ENCODE results near the gene PKD1L1.

Gene PKD1L1

DNA sequence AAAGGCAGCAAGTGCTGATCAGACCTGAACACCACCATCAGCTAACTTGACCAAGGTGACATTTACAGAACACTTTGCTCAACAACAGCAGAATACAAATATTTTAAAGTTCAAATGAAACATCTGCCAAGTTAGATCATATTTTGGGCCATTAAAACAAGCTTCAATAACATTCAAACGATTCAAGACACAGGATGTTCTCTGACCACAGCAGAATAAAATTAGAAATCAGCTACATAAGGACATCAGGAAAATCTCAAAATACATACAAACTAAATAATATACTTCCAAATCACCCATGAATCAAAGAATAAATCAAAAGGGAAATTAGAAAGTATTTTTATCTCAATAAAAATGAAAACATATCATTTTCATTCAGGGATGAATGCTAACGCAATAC is 173.0 kb downstream of the PKD1L1 start:
- peak; percentile 51 for ATAC-seq
- TF ChIP-seq TOX (CRISPR knock-in tag; IDR thresholded peaks at IDR 0.05; ENCODE audit: borderline replicate concordance) (peak; percentile 85), ZC3H10 (CRISPR knock-in tag; IDR thresholded peaks at IDR 0.05) (peak; percentile 71; the same call in 1 of the 2 replicates), ZFP3 (CRISPR knock-in tag; IDR thresholded peaks at IDR 0.05) (no peak), ZNF70 (CRISPR knock-in tag; IDR thresholded peaks at IDR 0.05) (no peak), ZNF8 (CRISPR knock-in tag; IDR thresholded peaks at IDR 0.05) (no peak), RARB (CRISPR knock-in tag; IDR thresholded peaks at IDR 0.05) (no peak)

DNA sequence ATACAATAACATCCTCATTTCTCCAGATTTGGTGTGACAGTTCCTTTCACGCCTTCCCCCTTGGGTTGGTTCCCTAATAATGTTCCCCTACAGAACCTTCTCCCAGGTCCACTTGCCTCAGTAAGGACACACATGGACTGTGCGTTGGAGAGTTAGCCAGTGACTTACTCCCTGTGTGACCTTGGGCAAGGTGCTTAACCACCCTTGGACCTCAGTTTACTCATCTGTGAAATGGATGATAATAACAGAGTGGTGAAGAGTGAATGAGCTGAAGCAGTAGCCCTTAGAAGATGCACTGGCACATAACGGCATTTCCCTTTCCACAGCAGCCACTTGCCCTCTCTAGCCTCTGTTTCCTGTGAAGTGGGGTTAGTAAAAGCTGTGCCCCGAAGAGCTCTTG is 175.8 kb downstream of the PKD1L1 start:
- no peak for ATAC-seq

GRCh38 chr7:47771990-47772360 is 176.3 kb downstream of the PKD1L1 start:
- no peak for TF ChIP-seq TOX (CRISPR knock-in tag; IDR thresholded peaks at IDR 0.05; ENCODE audit: borderline replicate concordance)
- no peak for TF ChIP-seq ISL1 (CRISPR knock-in tag; IDR thresholded peaks at IDR 0.05)
- no peak for TF ChIP-seq TCF4 (CRISPR knock-in tag; IDR thresholded peaks at IDR 0.05; ENCODE audit: borderline replicate concordance)
- TF ChIP-seq, protein P1, sequence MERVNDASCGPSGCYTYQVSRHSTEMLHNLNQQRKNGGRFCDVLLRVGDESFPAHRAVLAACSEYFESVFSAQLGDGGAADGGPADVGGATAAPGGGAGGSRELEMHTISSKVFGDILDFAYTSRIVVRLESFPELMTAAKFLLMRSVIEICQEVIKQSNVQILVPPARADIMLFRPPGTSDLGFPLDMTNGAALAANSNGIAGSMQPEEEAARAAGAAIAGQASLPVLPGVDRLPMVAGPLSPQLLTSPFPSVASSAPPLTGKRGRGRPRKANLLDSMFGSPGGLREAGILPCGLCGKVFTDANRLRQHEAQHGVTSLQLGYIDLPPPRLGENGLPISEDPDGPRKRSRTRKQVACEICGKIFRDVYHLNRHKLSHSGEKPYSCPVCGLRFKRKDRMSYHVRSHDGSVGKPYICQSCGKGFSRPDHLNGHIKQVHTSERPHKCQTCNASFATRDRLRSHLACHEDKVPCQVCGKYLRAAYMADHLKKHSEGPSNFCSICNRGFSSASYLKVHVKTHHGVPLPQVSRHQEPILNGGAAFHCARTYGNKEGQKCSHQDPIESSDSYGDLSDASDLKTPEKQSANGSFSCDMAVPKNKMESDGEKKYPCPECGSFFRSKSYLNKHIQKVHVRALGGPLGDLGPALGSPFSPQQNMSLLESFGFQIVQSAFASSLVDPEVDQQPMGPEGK (CRISPR knock-in tag; IDR thresholded peaks at IDR 0.05; ENCODE audit: borderline replicate concordance) = no peak
- TF ChIP-seq ZNF8 (CRISPR knock-in tag; IDR thresholded peaks at IDR 0.05) = no peak
- no peak for TF ChIP-seq CREB5 (CRISPR knock-in tag; IDR thresholded peaks at IDR 0.05; ENCODE audit: low read depth)
- no peak for TF ChIP-seq SNAI2 (CRISPR knock-in tag; IDR thresholded peaks at IDR 0.05)
- TF ChIP-seq PPARA (CRISPR knock-in tag; IDR thresholded peaks at IDR 0.05; ENCODE audit: borderline replicate concordance) = no peak
- peak; percentile 23; the same call in 2 of the 3 replicates for ATAC-seq

More for the DNA sequence above, 175.8 kb downstream of the PKD1L1 start:
- TF ChIP-seq CSRNP3 (CRISPR knock-in tag; IDR thresholded peaks at IDR 0.05) (no peak), ISL1 (CRISPR knock-in tag; IDR thresholded peaks at IDR 0.05) (no peak), ZNF565 (CRISPR knock-in tag; conservative IDR thresholded peaks at IDR 0.05; ENCODE audit: low read depth) (no peak)
- TF ChIP-seq, protein P1 (CRISPR knock-in tag; IDR thresholded peaks at IDR 0.05; ENCODE audit: borderline replicate concordance) = no peak

DNA sequence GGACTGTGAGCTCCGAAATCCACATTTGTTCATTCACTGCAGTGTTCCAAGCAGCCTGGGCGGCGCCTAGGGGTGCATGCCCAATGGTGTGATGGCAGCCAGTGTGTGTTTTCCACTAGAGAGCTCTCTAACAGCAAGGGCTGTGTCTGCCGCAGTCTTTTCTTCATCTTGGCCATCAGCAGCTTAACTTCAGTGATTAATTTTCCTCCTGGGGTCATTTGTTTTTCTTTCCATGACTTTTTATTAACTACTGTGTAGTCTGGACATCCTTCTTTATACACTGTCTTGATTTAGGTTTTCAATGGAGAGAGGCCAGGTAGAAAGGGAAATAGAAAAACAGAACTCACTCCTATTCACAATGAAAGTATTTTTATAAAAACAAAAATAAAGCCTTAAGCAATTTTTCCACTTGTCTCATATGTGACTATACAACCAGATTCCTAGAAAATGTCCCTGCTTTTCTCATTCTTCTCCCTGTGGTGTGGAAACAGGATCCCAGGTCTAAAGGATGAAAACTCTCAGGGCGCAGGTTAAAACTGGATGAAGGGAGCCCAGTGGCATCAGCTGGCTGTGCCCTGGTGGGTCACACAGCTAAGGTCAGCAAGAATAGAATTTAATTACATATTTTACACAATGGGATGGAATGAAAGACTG is 176.8 kb downstream of the PKD1L1 start:
- peak; percentile 81 for ATAC-seq
- peak; percentile 23; the same call in 1 of the 2 replicates for TF ChIP-seq ZFP30 (CRISPR knock-in tag; IDR thresholded peaks at IDR 0.05)
- peak; percentile 83; the same call in 1 of the 2 replicates for TF ChIP-seq CSDC2 (CRISPR knock-in tag; IDR thresholded peaks at IDR 0.05)
- peak; percentile 46; the same call in 1 of the 2 replicates for TF ChIP-seq ZFP3 (CRISPR knock-in tag; IDR thresholded peaks at IDR 0.05)
- 0 out of 2 replicates have a peak, but pooled peaks have one; percentile 42 for TF ChIP-seq GLIS3 (CRISPR knock-in tag; IDR thresholded peaks at IDR 0.05)
- TF ChIP-seq, protein P2, sequence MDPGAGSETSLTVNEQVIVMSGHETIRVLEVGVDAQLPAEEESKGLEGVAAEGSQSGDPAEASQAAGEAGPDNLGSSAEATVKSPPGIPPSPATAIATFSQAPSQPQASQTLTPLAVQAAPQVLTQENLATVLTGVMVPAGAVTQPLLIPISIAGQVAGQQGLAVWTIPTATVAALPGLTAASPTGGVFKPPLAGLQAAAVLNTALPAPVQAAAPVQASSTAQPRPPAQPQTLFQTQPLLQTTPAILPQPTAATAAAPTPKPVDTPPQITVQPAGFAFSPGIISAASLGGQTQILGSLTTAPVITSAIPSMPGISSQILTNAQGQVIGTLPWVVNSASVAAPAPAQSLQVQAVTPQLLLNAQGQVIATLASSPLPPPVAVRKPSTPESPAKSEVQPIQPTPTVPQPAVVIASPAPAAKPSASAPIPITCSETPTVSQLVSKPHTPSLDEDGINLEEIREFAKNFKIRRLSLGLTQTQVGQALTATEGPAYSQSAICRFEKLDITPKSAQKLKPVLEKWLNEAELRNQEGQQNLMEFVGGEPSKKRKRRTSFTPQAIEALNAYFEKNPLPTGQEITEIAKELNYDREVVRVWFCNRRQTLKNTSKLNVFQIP (CRISPR knock-in tag; IDR thresholded peaks at IDR 0.05; ENCODE audit: borderline replicate concordance, low read depth) = 0 out of 2 replicates have a peak, but pooled peaks have one; percentile 27
- TF ChIP-seq, protein P3, sequence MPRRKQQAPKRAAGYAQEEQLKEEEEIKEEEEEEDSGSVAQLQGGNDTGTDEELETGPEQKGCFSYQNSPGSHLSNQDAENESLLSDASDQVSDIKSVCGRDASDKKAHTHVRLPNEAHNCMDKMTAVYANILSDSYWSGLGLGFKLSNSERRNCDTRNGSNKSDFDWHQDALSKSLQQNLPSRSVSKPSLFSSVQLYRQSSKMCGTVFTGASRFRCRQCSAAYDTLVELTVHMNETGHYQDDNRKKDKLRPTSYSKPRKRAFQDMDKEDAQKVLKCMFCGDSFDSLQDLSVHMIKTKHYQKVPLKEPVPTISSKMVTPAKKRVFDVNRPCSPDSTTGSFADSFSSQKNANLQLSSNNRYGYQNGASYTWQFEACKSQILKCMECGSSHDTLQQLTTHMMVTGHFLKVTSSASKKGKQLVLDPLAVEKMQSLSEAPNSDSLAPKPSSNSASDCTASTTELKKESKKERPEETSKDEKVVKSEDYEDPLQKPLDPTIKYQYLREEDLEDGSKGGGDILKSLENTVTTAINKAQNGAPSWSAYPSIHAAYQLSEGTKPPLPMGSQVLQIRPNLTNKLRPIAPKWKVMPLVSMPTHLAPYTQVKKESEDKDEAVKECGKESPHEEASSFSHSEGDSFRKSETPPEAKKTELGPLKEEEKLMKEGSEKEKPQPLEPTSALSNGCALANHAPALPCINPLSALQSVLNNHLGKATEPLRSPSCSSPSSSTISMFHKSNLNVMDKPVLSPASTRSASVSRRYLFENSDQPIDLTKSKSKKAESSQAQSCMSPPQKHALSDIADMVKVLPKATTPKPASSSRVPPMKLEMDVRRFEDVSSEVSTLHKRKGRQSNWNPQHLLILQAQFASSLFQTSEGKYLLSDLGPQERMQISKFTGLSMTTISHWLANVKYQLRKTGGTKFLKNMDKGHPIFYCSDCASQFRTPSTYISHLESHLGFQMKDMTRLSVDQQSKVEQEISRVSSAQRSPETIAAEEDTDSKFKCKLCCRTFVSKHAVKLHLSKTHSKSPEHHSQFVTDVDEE (CRISPR knock-in tag; IDR thresholded peaks at IDR 0.05) = no peak
